HG03354 (cell line): ENCODE data around the gene NKX2-1.

Experiments used
- ATAC-seq: cut with Tn5 transposase; IDR thresholded peaks from one replicate; pipeline ENCODE4 v1.9.1; 2021; ENCODE audit warnings: mild to moderate bottlenecking; ENCODE audit not compliant: unreplicated experiment, poor library complexity, severe bottlenecking

The NKX2-1 gene

DNA sequence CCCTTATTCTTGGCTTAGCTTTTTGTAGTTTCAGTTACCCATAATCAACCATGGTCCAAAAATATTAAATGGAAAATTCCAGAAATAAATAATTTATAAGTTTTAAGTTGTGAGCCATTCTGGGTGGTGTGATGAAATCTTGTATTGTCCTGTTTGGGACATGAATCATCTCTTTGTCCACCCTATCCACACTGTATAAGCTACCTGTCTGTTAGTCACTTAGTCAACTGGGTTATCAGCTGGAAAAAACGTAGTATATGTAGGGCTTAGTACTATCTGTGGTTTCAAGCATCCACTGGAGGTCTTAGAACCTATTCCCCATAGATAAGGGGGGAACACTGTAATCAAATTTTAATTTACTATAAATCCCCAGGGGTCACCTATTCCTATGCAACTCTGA lies 52.7 kb downstream of the NKX2-1 start:
- ATAC-seq, result no peak
